K562 (cell line): Measurements from ENCODE around the gene BRWD1. TPM values are rescaled to one million over a fixed set of nuclear protein-coding genes. Genes with fewer than 3 reads are reported as not detected.

Experiments
- BACH1 ChIP-seq: fragments of 200-800 bp; sonication (Bioruptor generic); IDR thresholded peaks from 2 replicates; pipeline ENCODE4 v1.6.1; 2016; ENCODE audit warnings: missing genetic modification characterization, missing compliant biosample characterization
- BRD4 ChIP-seq: fragments of 200-600 bp; sonication (generic); IDR thresholded peaks from 2 replicates; pipeline ENCODE4 v1.6.1; 2017; ENCODE audit warnings: inconsistent platforms
- CHD1 ChIP-seq: fragments of 200-600 bp; sonication (generic); IDR thresholded peaks from one replicate; pipeline ENCODE4 v1.6.1; 2012; ENCODE audit warnings: mild to moderate bottlenecking, moderate library complexity, low read length, inconsistent platforms
- FOXP1 ChIP-seq: sonication (generic); formaldehyde crosslinking; IDR thresholded peaks from 2 replicates; pipeline ENCODE4 v1.8.0; 2022; ENCODE audit warnings: mild to moderate bottlenecking, missing genetic modification reagents
- IRF2 ChIP-seq: sonication (generic); formaldehyde crosslinking; IDR thresholded peaks from 2 replicates; pipeline ENCODE4 v1.8.1; 2022; ENCODE audit warnings: mild to moderate bottlenecking, missing genetic modification reagents
- NFE2 ChIP-seq: IDR thresholded peaks from 2 replicates; pipeline ENCODE4 v1.6.1; 2014; ENCODE audit warnings: antibody characterized with exemption, low read depth
- NFIC ChIP-seq: fragments of 450-650 bp; IDR thresholded peaks from 2 replicates; pipeline ENCODE4 v1.6.1; 2017; ENCODE audit warnings: mild to moderate bottlenecking, inconsistent platforms
- RAD21 ChIP-seq, 2 experiments: fragments of 250-450 bp in 1 of 2; fragments of 450-650 bp in 1 of 2; sonication (Bioruptor Pico) in 1 of 2; formaldehyde crosslinking in 1 of 2; IDR thresholded peaks in 1 of 2; conservative IDR thresholded peaks in 1 of 2; 2 replicates each; pipeline versions ENCODE4 v1.4.0 to v1.8.0; 2020 to 2022; ENCODE audit warnings: mild to moderate bottlenecking in 2 of 2, moderate library complexity in 1 of 2
- SRF ChIP-seq, 2 experiments: fragments of 250-450, 450-650 bp in 1 of 2; sonication (Bioruptor Pico) in 1 of 2; sonication (generic) in 1 of 2; formaldehyde crosslinking; IDR thresholded peaks; 2 replicates each; pipeline versions ENCODE4 v1.5.0 to v1.5.1; 2020 to 2022; ENCODE audit warnings: mild to moderate bottlenecking in 1 of 2, missing genetic modification reagents in 1 of 2
- TBL1XR1 ChIP-seq, 2 experiments: IDR thresholded peaks; 2 replicates each; pipeline ENCODE4 v1.6.1; 2012; ENCODE audit warnings: improper control_type of control experiment in 2 of 2, low read length in 2 of 2, mild to moderate bottlenecking in 1 of 2
- ZNF431 ChIP-seq: sonication (generic); formaldehyde crosslinking; IDR thresholded peaks from 2 replicates; pipeline ENCODE4 v1.8.0; 2022; ENCODE audit warnings: mild to moderate bottlenecking, missing genetic modification reagents
- ZNF696 ChIP-seq: fragments of 250-450 bp; sonication (Bioruptor Pico); conservative IDR thresholded peaks from 2 replicates; pipeline ENCODE4 v1.4.0; 2020; ENCODE audit warnings: mild to moderate bottlenecking, moderate library complexity
- ZNF780A ChIP-seq: fragments of 250-450 bp; sonication (Bioruptor Pico); IDR thresholded peaks from 2 replicates; pipeline ENCODE4 v1.5.0; 2021; ENCODE audit warnings: mild to moderate bottlenecking
- polyA plus RNA-seq, 8 experiments: library from polyadenylated mRNA; depleted of rRNA in 4 of 8; stranded (reverse) in 5 of 8; unstranded in 3 of 8; fragments of >200 nt; fragmentation: Nextera tagmentation in 2 of 8; fragmentation: Illumina TruSeq in 1 of 8; extraction: Ambion mirVana in 2 of 8; extraction: Trizol in 1 of 8; gene quantifications; 2 replicates each; pipeline versions ENCODE4 v1.2.1 to v1.2.3, GENCODE V29; 2011 to 2014; ENCODE audit warnings: inconsistent platforms in 1 of 8, missing spikeins in 1 of 8
- total RNA-seq, 7 experiments: library from RNA; depleted of rRNA in 6 of 7; stranded (reverse); fragments of >200 nt in 6 of 7; fragmentation: Illumina TruSeq in 2 of 7; extraction: Trizol in 2 of 7; gene quantifications; 2 replicates each; pipeline versions ENCODE4 v1.2.1 to v1.2.3, GENCODE V29; 2011 to 2021; ENCODE audit warnings: low replicate concordance in 1 of 7
- TF ChIP-seq, protein P1 (sequence below): fragments of 200-600 bp; sonication (generic); IDR thresholded peaks from one replicate; pipeline ENCODE4 v1.6.1; 2012; ENCODE audit warnings: mild to moderate bottlenecking, low read depth, low read length, inconsistent platforms
- TF ChIP-seq, protein P2 (sequence below): fragments of 450-650 bp; formaldehyde crosslinking; IDR thresholded peaks from 2 replicates; pipeline ENCODE4 v1.4.0; 2022; ENCODE audit warnings: mild to moderate bottlenecking, moderate library complexity

BRWD1 gene
- total and polyA plus RNA-seq, 9 of the 15 experiments (the other 6 are each of a cell fraction or from before 2014, with no cell fraction given), result 10.1 to 60.2 (median 34.1) TPM

DNA sequence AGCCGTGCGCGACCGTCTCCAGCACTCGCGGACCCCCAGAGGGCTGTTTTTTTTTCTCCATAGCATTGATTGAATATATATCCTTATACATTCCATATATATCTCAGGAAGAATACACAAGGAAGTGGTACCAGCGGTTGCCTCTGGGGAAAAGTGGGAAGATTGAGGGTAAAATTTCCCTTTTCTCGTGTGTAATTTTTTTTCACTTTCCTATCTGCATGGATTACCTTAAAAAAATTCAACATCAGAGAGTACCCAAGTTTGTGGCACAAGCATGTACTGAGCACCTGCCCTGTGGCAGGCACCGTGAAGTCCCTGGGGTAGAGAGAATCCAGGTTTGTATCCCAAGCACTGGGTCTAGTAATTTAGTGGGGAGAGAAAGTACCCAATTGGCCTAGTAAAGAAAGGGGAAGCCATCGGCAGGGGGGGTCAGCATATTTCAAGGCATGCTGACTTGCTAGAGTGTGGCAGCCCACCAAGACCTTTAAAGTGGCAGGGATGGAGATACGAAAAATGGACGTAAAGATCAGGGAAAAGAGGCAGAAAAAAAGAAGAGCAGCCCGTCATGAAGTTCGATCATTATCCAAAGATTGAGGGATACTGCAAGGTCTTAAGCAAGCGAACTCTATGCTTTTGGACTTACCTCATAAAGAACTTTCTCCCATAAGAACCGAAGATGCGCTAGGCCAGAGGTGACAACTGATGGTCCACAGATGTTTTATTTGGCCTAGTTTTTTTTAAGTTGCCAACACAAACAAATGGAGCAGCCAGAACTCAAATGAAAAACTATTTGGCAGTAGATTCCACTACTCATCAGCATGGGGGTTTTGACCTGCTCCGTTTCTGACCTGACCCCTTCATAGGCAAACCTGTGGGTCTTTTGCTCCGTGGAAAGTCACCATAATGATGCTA is 36.9 kb upstream of the BRWD1 start (continued):
- TF ChIP-seq, protein P1, sequence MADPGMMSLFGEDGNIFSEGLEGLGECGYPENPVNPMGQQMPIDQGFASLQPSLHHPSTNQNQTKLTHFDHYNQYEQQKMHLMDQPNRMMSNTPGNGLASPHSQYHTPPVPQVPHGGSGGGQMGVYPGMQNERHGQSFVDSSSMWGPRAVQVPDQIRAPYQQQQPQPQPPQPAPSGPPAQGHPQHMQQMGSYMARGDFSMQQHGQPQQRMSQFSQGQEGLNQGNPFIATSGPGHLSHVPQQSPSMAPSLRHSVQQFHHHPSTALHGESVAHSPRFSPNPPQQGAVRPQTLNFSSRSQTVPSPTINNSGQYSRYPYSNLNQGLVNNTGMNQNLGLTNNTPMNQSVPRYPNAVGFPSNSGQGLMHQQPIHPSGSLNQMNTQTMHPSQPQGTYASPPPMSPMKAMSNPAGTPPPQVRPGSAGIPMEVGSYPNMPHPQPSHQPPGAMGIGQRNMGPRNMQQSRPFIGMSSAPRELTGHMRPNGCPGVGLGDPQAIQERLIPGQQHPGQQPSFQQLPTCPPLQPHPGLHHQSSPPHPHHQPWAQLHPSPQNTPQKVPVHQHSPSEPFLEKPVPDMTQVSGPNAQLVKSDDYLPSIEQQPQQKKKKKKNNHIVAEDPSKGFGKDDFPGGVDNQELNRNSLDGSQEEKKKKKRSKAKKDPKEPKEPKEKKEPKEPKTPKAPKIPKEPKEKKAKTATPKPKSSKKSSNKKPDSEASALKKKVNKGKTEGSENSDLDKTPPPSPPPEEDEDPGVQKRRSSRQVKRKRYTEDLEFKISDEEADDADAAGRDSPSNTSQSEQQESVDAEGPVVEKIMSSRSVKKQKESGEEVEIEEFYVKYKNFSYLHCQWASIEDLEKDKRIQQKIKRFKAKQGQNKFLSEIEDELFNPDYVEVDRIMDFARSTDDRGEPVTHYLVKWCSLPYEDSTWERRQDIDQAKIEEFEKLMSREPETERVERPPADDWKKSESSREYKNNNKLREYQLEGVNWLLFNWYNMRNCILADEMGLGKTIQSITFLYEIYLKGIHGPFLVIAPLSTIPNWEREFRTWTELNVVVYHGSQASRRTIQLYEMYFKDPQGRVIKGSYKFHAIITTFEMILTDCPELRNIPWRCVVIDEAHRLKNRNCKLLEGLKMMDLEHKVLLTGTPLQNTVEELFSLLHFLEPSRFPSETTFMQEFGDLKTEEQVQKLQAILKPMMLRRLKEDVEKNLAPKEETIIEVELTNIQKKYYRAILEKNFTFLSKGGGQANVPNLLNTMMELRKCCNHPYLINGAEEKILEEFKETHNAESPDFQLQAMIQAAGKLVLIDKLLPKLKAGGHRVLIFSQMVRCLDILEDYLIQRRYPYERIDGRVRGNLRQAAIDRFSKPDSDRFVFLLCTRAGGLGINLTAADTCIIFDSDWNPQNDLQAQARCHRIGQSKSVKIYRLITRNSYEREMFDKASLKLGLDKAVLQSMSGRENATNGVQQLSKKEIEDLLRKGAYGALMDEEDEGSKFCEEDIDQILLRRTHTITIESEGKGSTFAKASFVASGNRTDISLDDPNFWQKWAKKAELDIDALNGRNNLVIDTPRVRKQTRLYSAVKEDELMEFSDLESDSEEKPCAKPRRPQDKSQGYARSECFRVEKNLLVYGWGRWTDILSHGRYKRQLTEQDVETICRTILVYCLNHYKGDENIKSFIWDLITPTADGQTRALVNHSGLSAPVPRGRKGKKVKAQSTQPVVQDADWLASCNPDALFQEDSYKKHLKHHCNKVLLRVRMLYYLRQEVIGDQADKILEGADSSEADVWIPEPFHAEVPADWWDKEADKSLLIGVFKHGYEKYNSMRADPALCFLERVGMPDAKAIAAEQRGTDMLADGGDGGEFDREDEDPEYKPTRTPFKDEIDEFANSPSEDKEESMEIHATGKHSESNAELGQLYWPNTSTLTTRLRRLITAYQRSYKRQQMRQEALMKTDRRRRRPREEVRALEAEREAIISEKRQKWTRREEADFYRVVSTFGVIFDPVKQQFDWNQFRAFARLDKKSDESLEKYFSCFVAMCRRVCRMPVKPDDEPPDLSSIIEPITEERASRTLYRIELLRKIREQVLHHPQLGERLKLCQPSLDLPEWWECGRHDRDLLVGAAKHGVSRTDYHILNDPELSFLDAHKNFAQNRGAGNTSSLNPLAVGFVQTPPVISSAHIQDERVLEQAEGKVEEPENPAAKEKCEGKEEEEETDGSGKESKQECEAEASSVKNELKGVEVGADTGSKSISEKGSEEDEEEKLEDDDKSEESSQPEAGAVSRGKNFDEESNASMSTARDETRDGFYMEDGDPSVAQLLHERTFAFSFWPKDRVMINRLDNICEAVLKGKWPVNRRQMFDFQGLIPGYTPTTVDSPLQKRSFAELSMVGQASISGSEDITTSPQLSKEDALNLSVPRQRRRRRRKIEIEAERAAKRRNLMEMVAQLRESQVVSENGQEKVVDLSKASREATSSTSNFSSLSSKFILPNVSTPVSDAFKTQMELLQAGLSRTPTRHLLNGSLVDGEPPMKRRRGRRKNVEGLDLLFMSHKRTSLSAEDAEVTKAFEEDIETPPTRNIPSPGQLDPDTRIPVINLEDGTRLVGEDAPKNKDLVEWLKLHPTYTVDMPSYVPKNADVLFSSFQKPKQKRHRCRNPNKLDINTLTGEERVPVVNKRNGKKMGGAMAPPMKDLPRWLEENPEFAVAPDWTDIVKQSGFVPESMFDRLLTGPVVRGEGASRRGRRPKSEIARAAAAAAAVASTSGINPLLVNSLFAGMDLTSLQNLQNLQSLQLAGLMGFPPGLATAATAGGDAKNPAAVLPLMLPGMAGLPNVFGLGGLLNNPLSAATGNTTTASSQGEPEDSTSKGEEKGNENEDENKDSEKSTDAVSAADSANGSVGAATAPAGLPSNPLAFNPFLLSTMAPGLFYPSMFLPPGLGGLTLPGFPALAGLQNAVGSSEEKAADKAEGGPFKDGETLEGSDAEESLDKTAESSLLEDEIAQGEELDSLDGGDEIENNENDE, result no peak
- TF ChIP-seq NFIC (no peak), TBL1XR1 (IDR thresholded peaks at IDR 0.05; ENCODE audit: low read length in 2 of 2) (peak in 1 of 2 experiments; percentile 44; a peak in 1 of 4 replicates), BRD4 (peak; percentile 16), IRF2 (CRISPR knock-in tag) (no peak), ZNF780A (no peak), SRF (CRISPR knock-in tag; IDR thresholded peaks at IDR 0.05) (0 out of 4 replicates have a peak, but pooled peaks of 1 of the 2 experiments have one; percentile 5), NFE2 (0 out of 2 replicates have a peak, but pooled peaks have one; percentile 11), CHD1 (peak; percentile 7), ZNF431 (CRISPR knock-in tag) (no peak; the same call in 1 of the 2 replicates), ZNF696 (CRISPR knock-in tag) (0 out of 2 replicates have a peak, but pooled peaks have one; percentile 66), BACH1 (tag) (0 out of 2 replicates have a peak, but pooled peaks have one; percentile 28), FOXP1 (CRISPR knock-in tag) (0 out of 2 replicates have a peak, but pooled peaks have one; percentile 42), RAD21 (CRISPR knock-in tag; conservative IDR thresholded peaks at IDR 0.05 in 1 of 2, IDR thresholded peaks at IDR 0.05 in 1 of 2) (peak in 1 of 2 experiments; percentile 17; a peak in 1 of 4 replicates)
- TF ChIP-seq, protein P2, sequence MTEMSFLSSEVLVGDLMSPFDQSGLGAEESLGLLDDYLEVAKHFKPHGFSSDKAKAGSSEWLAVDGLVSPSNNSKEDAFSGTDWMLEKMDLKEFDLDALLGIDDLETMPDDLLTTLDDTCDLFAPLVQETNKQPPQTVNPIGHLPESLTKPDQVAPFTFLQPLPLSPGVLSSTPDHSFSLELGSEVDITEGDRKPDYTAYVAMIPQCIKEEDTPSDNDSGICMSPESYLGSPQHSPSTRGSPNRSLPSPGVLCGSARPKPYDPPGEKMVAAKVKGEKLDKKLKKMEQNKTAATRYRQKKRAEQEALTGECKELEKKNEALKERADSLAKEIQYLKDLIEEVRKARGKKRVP, result 0 out of 2 replicates have a peak, but pooled peaks have one; percentile 34
